ENCODE data around the gene COL15A1. TPM values are rescaled to one million over a fixed set of nuclear protein-coding genes. Genes with fewer than 3 reads are reported as not detected.

The COL15A1 gene
- 19.0 and 49.9 TPM in 2 replicates for total RNA-seq

DNA sequence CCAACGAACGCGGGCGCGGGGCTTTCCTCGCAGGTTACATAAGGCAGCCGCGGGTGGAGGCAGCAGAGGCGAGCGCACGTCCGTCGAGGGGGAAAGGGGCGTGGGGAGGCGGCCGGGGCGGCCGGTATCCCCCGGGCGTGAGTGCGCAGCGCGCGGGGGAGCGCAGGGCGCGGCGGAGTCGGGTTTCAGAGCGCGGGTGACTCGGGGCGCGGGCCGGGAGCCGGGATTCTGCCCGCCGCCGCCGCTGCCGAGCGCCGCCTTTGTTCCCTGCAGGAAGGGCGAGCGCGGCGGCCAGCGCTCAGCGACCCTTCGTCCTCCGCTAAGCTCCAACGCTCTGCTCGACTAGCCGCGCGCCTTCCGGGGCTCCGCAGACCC, at the start of gene COL15A1:
COL15A1 (plus strand) TSS at position 226 of the 375 bp plus-strand sequence. CDS start 155 bp downstream, outside the sequence.

DNA sequence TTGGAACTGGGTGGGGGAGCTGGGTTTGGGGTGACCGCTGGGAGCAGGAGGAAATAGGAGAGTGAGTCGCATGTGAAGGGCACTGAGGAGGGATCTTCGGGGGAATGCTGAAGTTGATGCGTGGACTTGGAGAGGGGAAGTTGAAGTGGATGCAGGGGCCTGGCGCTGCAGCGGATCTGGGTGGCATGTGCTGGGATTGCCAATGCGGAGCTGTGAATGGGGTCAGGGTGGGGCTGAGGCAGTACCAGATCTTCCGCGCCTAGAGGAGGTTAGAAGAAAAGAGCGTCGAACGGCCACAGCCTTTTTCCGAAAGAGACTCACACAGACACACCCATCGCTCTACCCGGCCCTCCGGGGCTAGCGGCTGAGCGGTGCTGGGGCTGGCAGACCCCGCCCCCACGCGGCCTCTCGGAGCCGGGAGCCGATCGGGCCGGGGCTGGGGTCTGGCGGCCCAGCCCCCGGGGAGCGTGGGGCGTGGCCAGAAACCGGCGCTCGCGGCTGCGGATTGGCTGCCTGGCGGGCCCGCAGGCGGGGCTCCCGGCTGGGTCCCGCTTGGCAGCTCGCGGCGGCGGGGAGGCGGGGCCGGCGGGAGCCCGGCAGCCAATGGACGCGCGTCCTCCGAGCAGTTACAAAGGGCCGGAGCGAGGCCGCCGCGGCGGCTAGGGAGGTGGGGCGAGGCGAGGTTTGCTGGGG, 160.9 kb downstream of the COL15A1 start, which contains the start of gene TGFBR1:
TGFBR1 (plus strand) TSS at position 655 of the 693 bp plus-strand sequence. CDS start 93 bp downstream, outside the sequence.

Other genes starting within 250 kb of the COL15A1 start
- gene GABBR2, start 235.0 kb upstream of the COL15A1 start, total RNA-seq, result 0.55 and 0.89 TPM in 2 replicates
- 11.3 and 23.5 TPM in 2 replicates for gene ANKS6, start 147.4 kb upstream of the COL15A1 start, total RNA-seq
- gene GALNT12, start 136.2 kb upstream of the COL15A1 start, total RNA-seq, result 72.3 and 104 TPM in 2 replicates
- 160 and 247 TPM in 2 replicates for gene TGFBR1, start 161.2 kb downstream of the COL15A1 start, total RNA-seq